Measurements from ENCODE around the gene FSIP1.

The FSIP1 gene

GRCh38 chr15:39720081-39720480 lies 62.6 kb downstream of the FSIP1 start:
- no peak for DNase-seq (ENCODE audit: low read depth in 2 of 2)

DNA sequence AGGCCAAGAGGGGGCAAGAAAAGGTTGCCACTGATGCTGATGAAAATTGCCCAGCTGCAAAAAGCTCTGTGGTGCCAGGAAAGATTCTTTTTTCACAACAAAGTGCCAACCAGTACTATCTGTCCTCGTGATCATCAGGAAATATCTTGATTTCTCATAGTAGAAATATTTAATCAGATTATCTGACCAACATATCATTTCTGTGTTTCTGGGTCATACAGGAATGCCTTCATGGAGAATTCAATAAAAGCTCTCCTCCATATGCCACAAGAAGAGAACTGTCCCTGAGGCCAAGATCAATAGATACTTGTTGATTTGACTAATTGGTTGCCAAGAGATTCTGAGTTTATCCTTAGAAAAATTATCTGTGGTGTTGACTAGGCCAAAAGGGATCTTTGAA lies 63.5 kb downstream of the FSIP1 start:
- no peak for DNase-seq (ENCODE audit: low read depth in 2 of 2)

GRCh38 chr15:39717134-39717533 lies 65.5 kb downstream of the FSIP1 start:
- DNase-seq (ENCODE audit: low read depth in 2 of 2) = no peak

GRCh38 chr15:39714251-39714650 lies 68.4 kb downstream of the FSIP1 start:
- no peak for DNase-seq (ENCODE audit: low read depth in 2 of 2)

- no peak for DNase-seq (ENCODE audit: low read depth in 2 of 2)
Measured at GRCh38 chr15:39713846-39714245, 68.8 kb downstream of the FSIP1 start.

- DNase-seq (ENCODE audit: low read depth in 2 of 2) = no peak
Measured at GRCh38 chr15:39710681-39711080, 72.0 kb downstream of the FSIP1 start.

DNA sequence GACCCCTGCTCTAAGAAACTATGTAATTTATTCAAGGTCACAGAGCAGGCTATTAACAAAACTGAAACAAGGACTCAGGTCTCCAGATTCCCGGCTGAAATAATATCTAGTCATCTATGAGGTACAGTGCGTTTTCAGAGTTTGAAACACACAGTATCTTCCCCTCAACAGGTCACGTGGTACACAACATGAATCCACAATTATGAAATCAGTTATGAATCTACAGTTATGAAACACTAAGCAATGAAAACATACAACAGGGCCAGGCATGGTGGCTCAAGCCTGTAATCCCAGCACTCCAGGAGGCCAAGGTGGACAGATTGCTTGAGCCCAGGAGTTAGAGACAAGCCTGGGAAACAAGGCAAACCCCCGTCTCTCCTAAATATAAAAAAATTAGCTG lies 72.7 kb downstream of the FSIP1 start:
- no peak for DNase-seq (ENCODE audit: low read depth in 2 of 2)

DNA sequence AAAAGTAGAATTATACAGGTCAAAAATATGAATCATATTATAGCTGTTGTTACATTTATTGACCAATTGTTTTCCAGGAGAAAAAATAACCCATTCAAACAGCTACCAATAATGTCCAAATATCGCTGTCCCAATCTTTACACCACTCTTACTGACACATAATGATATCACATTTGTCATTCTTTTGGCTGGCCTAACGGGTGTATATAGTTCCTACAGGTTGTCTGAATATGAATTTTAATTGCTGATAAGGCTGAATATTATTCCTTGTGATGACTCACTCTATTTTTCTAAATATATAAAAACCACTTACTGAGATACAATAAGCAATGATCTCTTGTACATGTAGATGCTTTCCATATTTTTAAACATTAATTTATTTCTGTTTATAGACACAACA lies 76.4 kb downstream of the FSIP1 start:
- no peak for DNase-seq (ENCODE audit: low read depth in 2 of 2)

DNA sequence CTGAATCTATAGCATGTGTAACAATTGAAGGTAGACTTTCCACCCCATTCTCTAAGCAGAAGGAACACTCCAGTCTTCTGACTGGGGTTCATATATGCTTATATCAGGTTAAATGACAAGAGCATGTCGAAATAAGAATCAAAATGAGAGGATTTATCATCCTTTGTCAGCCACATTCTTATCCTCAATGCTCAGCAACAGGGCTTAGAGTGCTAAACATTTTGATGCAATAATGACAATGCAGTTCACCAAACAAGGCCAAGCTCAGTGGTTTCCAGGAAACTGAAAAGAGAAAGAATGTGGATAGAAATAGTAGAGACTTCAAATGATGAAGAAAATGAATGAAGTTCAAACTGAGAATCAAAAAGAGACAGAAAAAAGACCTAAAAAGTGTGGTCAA lies 78.0 kb downstream of the FSIP1 start:
- DNase-seq (ENCODE audit: low read depth in 2 of 2) = no peak

GRCh38 chr15:39704235-39704634 lies 78.4 kb downstream of the FSIP1 start:
- DNase-seq (ENCODE audit: low read depth in 2 of 2) = no peak

DNA sequence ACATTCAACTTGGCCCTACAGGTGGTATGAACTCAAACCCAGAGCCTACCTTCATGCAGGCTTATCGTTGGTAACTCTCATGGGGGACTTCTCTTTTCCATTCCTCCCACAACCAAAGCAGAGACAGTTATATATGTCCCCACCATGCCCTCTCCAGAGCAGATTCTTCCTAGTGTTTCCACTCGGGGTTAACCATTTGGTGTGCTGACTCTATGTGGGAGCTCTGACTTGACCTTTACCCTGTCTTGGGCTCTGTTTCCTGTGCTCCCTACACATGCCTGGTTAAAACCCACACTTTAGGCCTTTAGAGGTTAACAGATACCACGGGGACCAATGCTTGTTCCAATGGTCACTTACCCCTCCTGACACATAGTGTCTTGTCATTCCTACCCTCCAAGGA lies 80.7 kb downstream of the FSIP1 start:
- no peak for DNase-seq (ENCODE audit: low read depth in 2 of 2)

DNA sequence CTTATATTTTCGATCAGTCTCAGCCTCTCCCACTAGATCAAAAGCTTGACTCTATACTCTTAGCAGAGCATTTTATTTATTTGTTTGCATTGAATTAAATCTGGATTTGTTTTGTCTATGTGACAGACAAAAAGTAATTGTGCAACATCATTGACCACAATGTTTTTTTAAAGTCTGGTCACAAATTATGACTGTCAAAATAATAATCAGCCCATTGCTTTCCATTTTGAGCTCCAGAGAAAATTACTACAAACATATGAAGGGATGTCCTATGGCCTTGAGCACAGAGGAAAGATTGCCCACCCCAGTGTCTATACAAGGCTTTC lies 82.3 kb downstream of the FSIP1 start:
- no peak for DNase-seq (ENCODE audit: low read depth in 2 of 2)

DNA sequence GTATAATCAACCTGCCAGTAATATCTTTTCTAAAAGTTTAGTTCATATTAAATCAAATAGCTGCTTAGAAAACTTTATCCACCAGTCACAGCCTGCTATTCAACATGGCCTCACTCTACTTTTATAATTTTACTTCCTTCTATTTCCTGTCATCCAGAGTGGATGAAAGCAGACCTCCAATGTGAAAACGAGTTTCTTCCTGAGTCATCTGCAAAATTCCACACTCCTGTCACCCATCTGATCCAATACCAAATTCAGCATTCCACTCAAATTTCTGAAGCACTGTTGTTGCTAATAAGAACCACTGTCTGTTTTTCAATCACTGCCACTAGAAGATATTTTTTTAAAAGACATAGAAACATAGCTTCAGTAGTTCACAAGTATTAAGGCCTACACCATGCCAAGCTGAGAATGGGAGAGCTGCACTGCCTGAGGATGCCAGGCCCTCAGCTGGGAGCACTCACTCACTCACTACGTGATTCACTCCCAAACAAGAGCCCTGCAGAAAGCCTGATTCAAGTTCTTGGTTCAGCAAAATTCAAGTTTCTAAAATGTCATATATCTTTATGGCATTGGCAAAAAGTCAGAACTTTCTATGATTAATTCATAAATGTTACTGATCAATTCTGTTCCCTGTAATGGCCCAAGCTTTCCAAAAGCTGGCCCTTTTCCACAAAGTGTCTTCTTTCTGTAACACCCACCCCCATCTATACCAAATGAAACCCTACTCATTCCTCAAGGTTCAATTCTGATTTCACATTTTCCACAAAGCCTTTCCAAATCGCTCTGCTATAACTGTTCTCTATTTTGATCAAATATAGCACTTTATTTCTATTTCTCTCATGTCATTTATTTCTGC lies 82.9 kb downstream of the FSIP1 start:
- no peak for DNase-seq (ENCODE audit: low read depth in 2 of 2)

GRCh38 chr15:39698444-39699390 lies 83.9 kb downstream of the FSIP1 start:
- no peak for DNase-seq (ENCODE audit: low read depth in 2 of 2)

DNA sequence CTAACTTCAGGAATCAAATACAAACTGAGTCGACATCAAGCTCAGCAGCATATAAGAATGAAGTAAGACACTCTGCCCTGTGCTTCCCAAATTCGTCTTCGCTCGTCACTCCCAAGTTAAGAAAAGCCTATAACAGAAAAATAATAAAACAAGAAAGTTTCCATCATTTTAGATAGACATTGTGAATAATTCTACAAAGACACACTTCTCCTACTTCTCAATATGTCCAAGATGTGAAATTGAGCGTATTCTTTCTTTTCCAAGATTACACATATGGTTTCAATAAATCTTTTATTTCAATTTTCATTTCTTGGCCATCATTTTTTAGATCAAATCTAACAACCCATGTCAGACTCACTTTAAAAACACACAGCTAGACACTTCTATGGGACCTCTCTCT lies 85.1 kb downstream of the FSIP1 start:
- no peak for DNase-seq (ENCODE audit: low read depth in 2 of 2)

- no peak for DNase-seq (ENCODE audit: low read depth in 2 of 2)
Measured at GRCh38 chr15:39695793-39696192, 86.8 kb downstream of the FSIP1 start.

DNA sequence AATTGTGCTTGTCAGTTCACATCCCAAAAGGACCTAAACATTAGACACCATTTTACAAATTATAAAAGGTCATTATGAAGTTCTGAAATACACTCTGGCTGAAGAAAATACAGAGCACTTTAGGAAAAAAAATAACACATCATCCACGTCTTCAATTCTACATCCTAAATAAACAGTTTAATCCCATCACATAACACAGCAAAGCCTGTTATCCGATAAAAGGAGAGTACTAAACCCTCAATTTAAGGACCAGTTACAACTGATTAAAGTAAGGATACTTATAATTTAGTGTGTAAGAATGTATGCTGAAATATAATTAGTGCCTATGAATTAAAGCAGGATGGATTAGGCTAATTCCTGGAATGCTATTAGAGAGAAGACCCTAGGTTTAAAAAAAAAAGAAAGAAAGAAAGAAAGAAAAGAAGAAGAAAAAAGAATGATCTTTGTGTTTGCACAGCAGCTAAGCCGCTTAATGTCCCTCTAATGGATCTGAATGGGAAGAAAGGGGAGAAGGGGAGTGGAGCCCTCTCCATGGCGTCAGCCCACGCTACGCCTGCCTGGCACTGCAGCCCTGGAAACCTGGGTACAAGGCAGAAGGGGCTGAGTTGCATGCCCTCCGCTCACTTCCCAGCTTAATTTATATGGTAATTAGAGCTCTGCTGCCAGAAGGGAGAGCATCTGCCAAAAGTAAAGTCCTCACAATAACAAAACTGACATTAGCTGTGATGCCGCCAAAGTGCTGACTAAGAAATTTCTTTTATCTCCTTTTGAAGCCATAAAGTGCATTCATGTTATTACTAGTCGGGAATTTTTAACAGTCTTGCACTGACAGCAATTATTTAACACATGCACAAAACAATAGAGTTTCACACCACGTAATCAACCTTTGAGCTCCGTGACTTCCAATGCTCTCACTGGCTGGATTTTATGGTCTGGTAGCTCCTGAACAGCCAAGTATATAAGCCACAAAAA lies 90.0 kb downstream of the FSIP1 start:
- no peak for DNase-seq (ENCODE audit: low read depth in 2 of 2)

- no peak for DNase-seq (ENCODE audit: low read depth in 2 of 2)
Measured at GRCh38 chr15:39690881-39691634, 91.6 kb downstream of the FSIP1 start.

- no peak for DNase-seq (ENCODE audit: low read depth in 2 of 2)
Measured at GRCh38 chr15:39687965-39688364, 94.7 kb downstream of the FSIP1 start.

DNA sequence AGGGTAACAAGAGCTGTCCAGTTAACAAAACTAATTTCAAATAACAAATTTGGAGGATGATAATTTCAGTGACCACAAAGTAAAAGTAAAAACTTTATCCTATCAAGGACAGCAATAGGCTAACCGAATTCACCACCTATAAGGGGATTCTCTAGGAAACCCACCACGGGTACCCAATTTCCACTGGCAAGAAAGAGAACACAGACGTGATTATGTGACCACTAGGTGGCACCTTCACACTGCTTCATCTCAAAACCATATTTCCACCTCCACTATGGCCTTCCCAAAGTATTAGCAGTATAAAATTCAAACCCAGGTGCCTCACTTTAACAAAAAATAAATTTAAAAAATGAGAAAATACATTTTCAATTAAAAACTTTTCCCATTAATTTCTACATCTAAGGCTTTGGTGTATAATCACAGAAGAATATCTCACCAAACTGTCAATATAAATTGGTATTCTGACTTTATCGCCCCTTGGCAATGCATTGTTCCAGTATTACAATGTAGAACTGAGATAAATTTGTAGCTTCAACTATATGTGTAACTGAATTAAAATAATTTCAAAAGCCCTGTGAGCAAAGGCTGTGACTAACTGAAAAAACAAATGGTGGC lies 96.5 kb downstream of the FSIP1 start:
- no peak for DNase-seq (ENCODE audit: low read depth in 2 of 2)

DNA sequence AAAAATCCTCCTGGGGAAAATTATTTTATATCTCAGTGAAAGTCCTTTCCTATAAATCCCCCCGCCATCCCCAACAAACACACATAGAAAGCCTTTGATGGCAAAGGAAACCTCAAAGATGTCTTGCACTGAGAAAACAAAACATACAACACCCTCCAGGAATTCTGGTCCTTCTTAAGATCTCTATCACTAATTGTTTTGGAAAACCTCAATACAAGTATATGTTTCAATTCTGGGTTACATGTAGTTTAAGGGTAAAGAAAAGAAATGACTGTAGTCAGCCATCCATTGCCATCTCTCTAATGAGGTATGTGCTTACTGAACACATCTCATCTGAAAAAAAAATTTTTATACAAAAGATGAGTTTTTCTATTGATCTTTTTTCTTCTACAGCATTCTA lies 97.3 kb downstream of the FSIP1 start:
- no peak for DNase-seq (ENCODE audit: low read depth in 2 of 2)
